ENCODE results near the gene CLTC. TPM values are rescaled to one million over a fixed set of nuclear protein-coding genes. Genes with fewer than 3 reads are reported as not detected.

CLTC gene
- total and polyA plus RNA-seq, 2 of the 8 experiments (the other 6 are each of a cell fraction or from before 2014, with no cell fraction given) = 175 to 283 TPM

DNA sequence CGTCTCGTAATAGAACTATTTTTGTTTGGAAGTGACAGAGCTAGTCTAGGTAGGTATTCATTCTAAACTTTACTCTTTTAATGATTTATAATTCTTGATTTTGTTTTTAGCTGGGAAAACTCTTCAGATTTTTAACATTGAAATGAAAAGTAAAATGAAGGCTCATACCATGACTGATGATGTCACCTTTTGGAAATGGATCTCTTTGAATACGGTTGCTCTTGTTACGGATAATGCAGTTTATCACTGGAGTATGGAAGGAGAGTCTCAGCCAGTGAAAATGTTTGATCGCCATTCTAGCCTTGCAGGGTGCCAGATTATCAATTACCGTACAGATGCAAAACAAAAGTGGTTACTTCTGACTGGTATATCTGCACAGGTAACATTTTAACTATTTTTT, 27.6 kb downstream of the CLTC start:
- ChIA-PET CTCF (ENCODE audit: partially characterized antibody) (interaction anchor here (1.5 kb wide), 1 partner anchor 11 kb away, joined by 3 read pairs; no protein-coding TSS in a partner anchor), POLR2A (ENCODE audit: partially characterized antibody) (interaction anchor here (1.2 kb wide), 1 partner anchor 28 kb away, joined by 3 read pairs; no protein-coding TSS in a partner anchor)
- H3K79me1 ChIP-seq (ENCODE audit: low read depth, low read length) = no peaks in the 10 kb centered on the region
- H2AFZ ChIP-seq (ENCODE audit: low read length) = no peak overlapping the region
- H2BK5ac ChIP-seq (ENCODE audit: low read depth, low read length) = no peak overlapping the region
- peaks cover 11 to 74% (median 45%) of the 10 kb centered on the region in 4 experiments for H3K36me3 ChIP-seq (ENCODE audit: control insufficient read depth in 2 of 4, insufficient read depth in 4 of 4, low read length in 3 of 4)
- H3K4me3 ChIP-seq (ENCODE audit: extremely low read depth in 1 of 4, insufficient read depth in 2 of 4, low read depth in 3 of 4, low read length in 4 of 4) = no peak overlapping the region
- no peaks in the 10 kb centered on the region for H3K4me1 ChIP-seq (replicated peaks in 1 of 4; ENCODE audit: control insufficient read depth in 3 of 4, insufficient read depth in 4 of 4, low read length in 3 of 4)
- no peak overlapping the region for H4K8ac ChIP-seq (ENCODE audit: extremely low read depth, insufficient read depth, low read length)
- H3K4me2 ChIP-seq (ENCODE audit: insufficient read depth in 1 of 2, low read depth in 2 of 2, low read length in 2 of 2) = no peak overlapping the region
- no peak overlapping the region for H3K4ac ChIP-seq (replicated peaks; ENCODE audit: insufficient read length, low read depth, low read length)
- no peak overlapping the region for H2BK12ac ChIP-seq (ENCODE audit: low read depth, low read length)
- no peak overlapping the region for H3K18ac ChIP-seq (ENCODE audit: extremely low read depth, low read length)
- DNase-seq (ENCODE audit: low read depth in 1 of 2, low spot score in 2 of 2) (no peak), FAIRE-seq (no peak)
- H2BK120ac ChIP-seq (replicated peaks; ENCODE audit: low read depth, low read length) = no peak overlapping the region
- H3K27me3 ChIP-seq (replicated peaks in 1 of 4; ENCODE audit: control insufficient read depth in 3 of 4, extremely low read depth in 1 of 4, insufficient read depth in 3 of 4, low read length in 3 of 4) = no peaks in the 10 kb centered on the region
- H3K56ac ChIP-seq (replicated peaks; ENCODE audit: insufficient read length, low read depth, low read length) = no peak overlapping the region
- H3K79me2 ChIP-seq (ENCODE audit: control insufficient read depth in 1 of 2, insufficient read depth in 2 of 2, low read length in 2 of 2) = peaks cover 0 to 34% of the 10 kb centered on the region in 2 experiments; a peak in 2 of 4 replicates
- no peaks in the 10 kb centered on the region for H3K9me3 ChIP-seq (ENCODE audit: insufficient read depth in 2 of 2, low read depth in 1 of 2, low read length in 1 of 2)
- H4K91ac ChIP-seq (replicated peaks; ENCODE audit: insufficient read length, low read length) = no peak overlapping the region
- TF ChIP-seq, protein P1, sequence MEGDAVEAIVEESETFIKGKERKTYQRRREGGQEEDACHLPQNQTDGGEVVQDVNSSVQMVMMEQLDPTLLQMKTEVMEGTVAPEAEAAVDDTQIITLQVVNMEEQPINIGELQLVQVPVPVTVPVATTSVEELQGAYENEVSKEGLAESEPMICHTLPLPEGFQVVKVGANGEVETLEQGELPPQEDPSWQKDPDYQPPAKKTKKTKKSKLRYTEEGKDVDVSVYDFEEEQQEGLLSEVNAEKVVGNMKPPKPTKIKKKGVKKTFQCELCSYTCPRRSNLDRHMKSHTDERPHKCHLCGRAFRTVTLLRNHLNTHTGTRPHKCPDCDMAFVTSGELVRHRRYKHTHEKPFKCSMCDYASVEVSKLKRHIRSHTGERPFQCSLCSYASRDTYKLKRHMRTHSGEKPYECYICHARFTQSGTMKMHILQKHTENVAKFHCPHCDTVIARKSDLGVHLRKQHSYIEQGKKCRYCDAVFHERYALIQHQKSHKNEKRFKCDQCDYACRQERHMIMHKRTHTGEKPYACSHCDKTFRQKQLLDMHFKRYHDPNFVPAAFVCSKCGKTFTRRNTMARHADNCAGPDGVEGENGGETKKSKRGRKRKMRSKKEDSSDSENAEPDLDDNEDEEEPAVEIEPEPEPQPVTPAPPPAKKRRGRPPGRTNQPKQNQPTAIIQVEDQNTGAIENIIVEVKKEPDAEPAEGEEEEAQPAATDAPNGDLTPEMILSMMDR (IDR thresholded peaks at IDR 0.05; ENCODE audit: control extremely low read depth in 1 of 3, insufficient read depth in 1 of 3, low read depth in 1 of 3, low read length in 3 of 3) = no peak
- no peak for TF ChIP-seq SAP30 (IDR thresholded peaks at IDR 0.05; ENCODE audit: insufficient read depth, insufficient replicate concordance, low read length)
- no peak for TF ChIP-seq EP300 (IDR thresholded peaks at IDR 0.05; ENCODE audit: borderline replicate concordance in 1 of 2, low read depth in 2 of 2, low read length in 2 of 2)
- TF ChIP-seq SIN3A (conservative IDR thresholded peaks at IDR 0.05 in 1 of 2, IDR thresholded peaks at IDR 0.05 in 1 of 2; ENCODE audit: low read depth in 1 of 2, low read length in 2 of 2) = no peak
- TF ChIP-seq SIRT6 (IDR thresholded peaks at IDR 0.05; ENCODE audit: low read length) = no peak
- TF ChIP-seq BRCA1 (IDR thresholded peaks at IDR 0.05; ENCODE audit: low read depth, low read length) = no peak
- TF ChIP-seq CEBPB (IDR thresholded peaks at IDR 0.05; ENCODE audit: low read depth, low read length) = no peak
- H3K9ac ChIP-seq (replicated peaks in 1 of 4; ENCODE audit: extremely low read depth in 1 of 4, low read depth in 3 of 4, low read length in 3 of 4) = no peak overlapping the region
- H3K14ac ChIP-seq (ENCODE audit: insufficient read length) = no peak overlapping the region
- H2AK5ac ChIP-seq (ENCODE audit: low read depth, low read length) = no peak overlapping the region
- no peak overlapping the region for H2BK20ac ChIP-seq (ENCODE audit: low read length)
- no peak overlapping the region for H3K27ac ChIP-seq (ENCODE audit: low read depth, low read length)
- peaks cover 2 to 5% of the 10 kb centered on the region in 2 experiments for H4K20me1 ChIP-seq (replicated peaks in 1 of 2; ENCODE audit: control insufficient read depth in 1 of 2, insufficient read depth in 2 of 2, low read length in 2 of 2)
- 96% methylated on average over 6 of the region's 6 CpGs; no CpG with 5 or more reads in 1 of the 2 experiments for WGBS, 2 experiments (ENCODE audit: extremely low coverage in 1 of 2, insufficient coverage in 1 of 2, insufficient read length in 1 of 2, insufficient replicate concordance in 2 of 2, low coverage in 1 of 2, low lambda C conversion rate in 2 of 2, missing lambda C conversion rate in 1 of 2)
- no peak overlapping the region for H2BK15ac ChIP-seq (ENCODE audit: low read length)
- H3K23ac ChIP-seq (ENCODE audit: insufficient read length) = no peak overlapping the region
- H4K5ac ChIP-seq (ENCODE audit: insufficient read length, low read depth, low read length) = no peak overlapping the region
- no peaks in the 10 kb centered on the region for H3K23me2 ChIP-seq (ENCODE audit: low read depth, low read length)

Data from H1 (cell line).